Measurements from ENCODE around the gene ESPN. TPM values are rescaled to one million over a fixed set of nuclear protein-coding genes. Genes with fewer than 3 reads are reported as not detected.

Gene ESPN
- total and polyA plus RNA-seq, 2 of the 8 experiments (the other 6 are each of a cell fraction or from before 2014, with no cell fraction given) = 5.2 to 16.3 TPM

- Histone ChIP-seq H2BK15ac (ENCODE audit: low read length) (no peak overlapping the region), H3K18ac (ENCODE audit: extremely low read depth, low read length) (no peak overlapping the region), H3K36me3 (ENCODE audit: control insufficient read depth in 2 of 4, insufficient read depth in 4 of 4, low read length in 3 of 4) (peaks cover 5 to 24% (median 11%) of the 10 kb centered on the region in 4 experiments; a peak in 5 of 8 replicates), H2AFZ (ENCODE audit: low read length) (no peak overlapping the region), H3K23ac (ENCODE audit: insufficient read length) (no peak overlapping the region), H4K20me1 (replicated peaks in 1 of 2; ENCODE audit: control insufficient read depth in 1 of 2, insufficient read depth in 2 of 2, low read length in 2 of 2) (peaks cover 5 to 12% of the 10 kb centered on the region in 2 experiments), H3K23me2 (ENCODE audit: low read depth, low read length) (no peaks in the 10 kb centered on the region; the same call in 1 of the 2 replicates), H3K79me1 (ENCODE audit: low read depth, low read length) (no peaks in the 10 kb centered on the region), H3K9me3 (ENCODE audit: insufficient read depth in 2 of 2, low read depth in 1 of 2, low read length in 1 of 2) (no peaks in the 10 kb centered on the region), H4K5ac (ENCODE audit: insufficient read length, low read depth, low read length) (no peak overlapping the region), H2BK12ac (ENCODE audit: low read depth, low read length) (no peak overlapping the region), H3K79me2 (ENCODE audit: control insufficient read depth in 1 of 2, insufficient read depth in 2 of 2, low read length in 2 of 2) (no peaks in the 10 kb centered on the region), H3K27ac (ENCODE audit: low read depth, low read length) (no peak overlapping the region), H3K27me3 (replicated peaks in 1 of 4; ENCODE audit: control insufficient read depth in 3 of 4, extremely low read depth in 1 of 4, insufficient read depth in 3 of 4, low read length in 3 of 4) (peaks cover 0 to 7% (median 3%) of the 10 kb centered on the region in 4 experiments; a peak in 2 of 7 replicates), H2BK120ac (replicated peaks; ENCODE audit: low read depth, low read length) (no peak overlapping the region), H2AK5ac (ENCODE audit: low read depth, low read length) (no peak overlapping the region), H3K9ac (replicated peaks in 1 of 4; ENCODE audit: extremely low read depth in 1 of 4, low read depth in 3 of 4, low read length in 3 of 4) (no peak overlapping the region), H3K56ac (replicated peaks; ENCODE audit: insufficient read length, low read depth, low read length) (no peak overlapping the region), H2BK20ac (ENCODE audit: low read length) (no peak overlapping the region), H3K4me1 (replicated peaks in 1 of 4; ENCODE audit: control insufficient read depth in 3 of 4, insufficient read depth in 4 of 4, low read length in 3 of 4) (peaks cover 0 to 14% (median 9%) of the 10 kb centered on the region in 4 experiments; a peak in 6 of 7 replicates), H3K4me2 (ENCODE audit: insufficient read depth in 1 of 2, low read depth in 2 of 2, low read length in 2 of 2) (no peak overlapping the region), H2BK5ac (ENCODE audit: low read depth, low read length) (peak overlapping the region; percentile 24; the same call in 1 of the 2 replicates), H3K4me3 (ENCODE audit: extremely low read depth in 1 of 4, insufficient read depth in 2 of 4, low read depth in 3 of 4, low read length in 4 of 4) (no peak overlapping the region), H4K91ac (replicated peaks; ENCODE audit: insufficient read length, low read length) (no peak overlapping the region), H4K8ac (ENCODE audit: extremely low read depth, insufficient read depth, low read length) (no peak overlapping the region), H3K4ac (replicated peaks; ENCODE audit: insufficient read length, low read depth, low read length) (no peak overlapping the region), H3K14ac (ENCODE audit: insufficient read length) (no peak overlapping the region)
- FAIRE-seq (no peak), DNase-seq (ENCODE audit: low read depth in 1 of 2, low spot score in 2 of 2) (no peak)
- 93% methylated on average over 19 of the region's 30 CpGs; no CpG with 5 or more reads in 1 of the 2 experiments for WGBS, 2 experiments (ENCODE audit: extremely low coverage in 1 of 2, insufficient coverage in 1 of 2, insufficient read length in 1 of 2, insufficient replicate concordance in 2 of 2, low coverage in 1 of 2, low lambda C conversion rate in 2 of 2, missing lambda C conversion rate in 1 of 2)
- POLR2A ChIA-PET (ENCODE audit: partially characterized antibody) = interaction anchor here (0.6 to 13.7 kb wide), 6 partner anchors 17 to 275 kb away, joined by 3 to 123 read pairs (median 3); partner anchors contain the start of gene PLEKHG5
- CTCF ChIA-PET (ENCODE audit: partially characterized antibody) = interaction anchor here (0.5 to 4.2 kb wide), 13 partner anchors 9 to 263 kb away, joined by 3 to 31 read pairs (median 7); no protein-coding TSS in a partner anchor
- TF ChIP-seq SAP30 (IDR thresholded peaks at IDR 0.05; ENCODE audit: insufficient read depth, insufficient replicate concordance, low read length) (no peak), CBX8 (IDR thresholded peaks at IDR 0.05; ENCODE audit: borderline replicate concordance, low read depth, low read length) (no peak), SIN3A (conservative IDR thresholded peaks at IDR 0.05 in 1 of 2, IDR thresholded peaks at IDR 0.05 in 1 of 2; ENCODE audit: low read depth in 1 of 2, low read length in 2 of 2) (no peak), HDAC6 (IDR thresholded peaks at IDR 0.05; ENCODE audit: low read depth, low read length) (no peak), NANOG (IDR thresholded peaks at IDR 0.05; ENCODE audit: insufficient read depth, low read depth, low read length, poor library complexity, severe bottlenecking) (no peak), RBBP5 (IDR thresholded peaks at IDR 0.05; ENCODE audit: borderline replicate concordance, low read depth, low read length) (no peak), RNF2 (IDR thresholded peaks at IDR 0.05; ENCODE audit: borderline replicate concordance, low read depth, low read length, missing control alignments, poor library complexity, severe bottlenecking) (no peak), RFX5 (IDR thresholded peaks at IDR 0.05; ENCODE audit: borderline replicate concordance, low read depth, low read length) (no peak), CEBPB (IDR thresholded peaks at IDR 0.05; ENCODE audit: low read depth, low read length) (no peak)
Measured at GRCh38 chr1:6467744-6468688, 43.4 kb downstream of the ESPN start.

Measured in H1 (cell line).